ENCODE results near the gene CAPN5.

CAPN5 gene

DNA sequence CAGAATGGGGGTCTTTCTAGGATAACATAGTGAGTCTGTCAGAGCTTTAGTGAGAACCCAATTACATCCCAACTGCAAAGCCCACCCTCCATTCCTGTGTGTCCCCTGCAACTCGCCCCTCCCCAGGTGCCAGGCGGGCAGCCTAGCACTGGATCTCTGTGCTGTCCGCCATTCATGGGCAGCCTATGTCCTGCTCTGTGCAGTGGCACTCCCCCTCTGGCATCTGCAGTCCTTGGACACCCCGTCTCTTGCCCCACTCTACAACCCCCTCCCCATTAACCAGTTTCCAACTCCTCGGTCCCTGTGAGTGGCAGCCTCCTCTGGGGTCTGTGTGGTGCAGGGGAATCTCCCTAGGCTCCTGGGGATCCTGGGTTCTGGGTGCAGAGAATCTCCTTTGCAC is 98.3 kb downstream of the CAPN5 start:
- DNase-seq (ENCODE audit: low read depth in 1 of 2, low spot score in 1 of 2), result no peak

DNA sequence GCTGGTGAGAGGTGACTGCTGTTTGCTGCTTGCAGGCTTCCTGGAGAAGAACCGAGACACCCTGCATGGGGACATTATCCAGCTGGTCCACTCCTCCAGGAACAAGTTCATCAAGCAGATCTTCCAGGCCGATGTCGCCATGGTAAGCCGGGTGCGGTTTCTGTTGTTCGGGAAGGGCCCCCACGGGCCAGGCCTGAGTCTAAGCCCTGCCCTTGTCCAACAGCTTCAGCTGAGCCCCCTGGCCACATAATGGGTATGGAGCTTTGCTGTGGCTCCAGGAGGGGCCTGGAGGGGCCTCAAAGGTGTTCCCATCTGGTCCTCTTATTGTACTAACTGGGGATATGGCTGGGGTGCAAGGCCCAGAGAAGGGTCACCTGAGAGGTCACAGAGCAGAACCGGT is 99.2 kb downstream of the CAPN5 start:
- no peak for DNase-seq (ENCODE audit: low read depth in 1 of 2, low spot score in 1 of 2)

DNA sequence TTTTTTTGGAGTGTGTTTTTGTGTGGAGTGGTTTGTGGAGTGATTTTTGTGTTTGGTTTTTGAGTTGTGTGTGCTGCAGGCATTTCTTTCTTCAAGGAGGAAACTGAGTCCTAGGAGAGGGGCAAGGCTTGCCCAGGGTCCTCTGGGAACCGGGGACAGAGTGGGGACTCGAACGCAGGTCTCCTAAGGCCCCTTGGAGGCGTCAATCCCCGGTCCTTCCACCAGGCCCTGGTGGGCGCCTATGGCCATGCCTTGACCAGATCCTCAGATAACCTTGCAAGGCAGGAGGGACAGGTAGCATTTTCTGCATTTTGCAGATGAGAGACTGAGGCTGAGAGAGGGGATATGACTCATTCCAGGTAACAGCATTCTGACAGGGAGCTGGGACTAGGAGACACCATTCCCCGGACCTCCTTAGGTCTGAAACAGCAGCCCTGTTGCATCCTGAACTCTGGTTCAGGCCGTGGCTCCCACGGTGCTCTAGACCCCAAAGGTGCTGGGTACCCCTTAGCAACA is 100.4 kb downstream of the CAPN5 start:
- DNase-seq (ENCODE audit: low read depth in 1 of 2, low spot score in 1 of 2), result no peak

DNA sequence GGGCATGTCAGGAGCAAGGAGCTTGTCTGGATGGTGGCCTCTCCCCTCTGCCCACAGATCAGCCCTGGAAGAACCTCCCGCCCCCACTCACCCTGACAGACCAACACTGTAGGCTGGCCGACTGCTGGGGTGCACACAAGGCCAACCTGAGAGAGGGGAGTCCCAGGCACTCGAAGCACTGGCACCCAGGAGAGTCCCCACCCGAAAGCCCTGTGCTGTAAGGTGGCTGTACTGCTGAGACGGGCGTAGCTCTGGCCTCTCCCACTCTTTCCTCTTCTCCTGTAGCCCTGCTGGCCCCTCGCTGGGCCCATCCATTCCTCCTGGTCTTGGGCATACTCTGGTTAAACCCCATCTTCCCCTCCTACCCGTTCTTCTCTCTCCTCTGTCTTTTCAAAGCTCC is 101.0 kb downstream of the CAPN5 start:
- DNase-seq (ENCODE audit: low read depth in 1 of 2, low spot score in 1 of 2), result no peak

DNA sequence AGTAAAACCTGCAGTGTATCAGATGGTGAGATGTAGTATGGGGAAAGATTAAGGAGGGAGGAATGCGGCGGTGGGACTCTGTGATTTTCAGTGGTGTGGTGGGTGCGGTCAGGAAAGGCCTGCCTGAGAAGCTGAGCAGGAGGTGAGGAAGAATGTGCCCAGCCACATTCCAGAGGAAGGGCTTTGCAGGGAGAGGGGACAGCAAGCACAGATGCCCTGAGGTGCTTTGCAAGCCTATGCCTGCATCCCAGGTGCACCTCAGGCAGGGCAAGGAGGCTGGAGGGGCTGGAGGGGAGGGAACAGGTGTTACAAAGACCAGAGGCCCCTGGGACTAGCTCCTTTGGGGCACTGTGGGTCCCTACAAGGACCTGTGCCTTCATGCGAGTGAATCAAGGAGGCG is 103.3 kb downstream of the CAPN5 start:
- DNase-seq (ENCODE audit: low read depth in 1 of 2, low spot score in 1 of 2), result no peak

DNA sequence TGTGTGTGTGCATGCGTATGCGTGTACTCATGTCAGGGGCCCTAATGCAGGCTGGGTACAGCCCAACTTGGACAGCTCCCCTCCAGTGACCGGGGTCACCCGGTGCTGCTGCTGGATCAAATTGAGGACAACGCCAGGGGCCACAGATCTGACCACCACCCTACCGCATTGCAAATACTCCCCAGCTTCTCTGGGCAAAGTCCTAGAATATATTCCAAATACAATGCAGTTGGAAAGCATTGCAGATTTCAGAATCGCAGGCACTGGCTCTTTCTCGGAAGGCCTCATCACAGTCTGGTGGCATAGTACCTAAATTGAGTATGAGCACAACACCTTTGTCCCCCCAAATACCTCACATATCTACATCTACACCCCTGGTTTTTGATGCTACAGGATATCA is 104.5 kb downstream of the CAPN5 start:
- no peak for DNase-seq (ENCODE audit: low read depth in 1 of 2, low spot score in 1 of 2)

DNA sequence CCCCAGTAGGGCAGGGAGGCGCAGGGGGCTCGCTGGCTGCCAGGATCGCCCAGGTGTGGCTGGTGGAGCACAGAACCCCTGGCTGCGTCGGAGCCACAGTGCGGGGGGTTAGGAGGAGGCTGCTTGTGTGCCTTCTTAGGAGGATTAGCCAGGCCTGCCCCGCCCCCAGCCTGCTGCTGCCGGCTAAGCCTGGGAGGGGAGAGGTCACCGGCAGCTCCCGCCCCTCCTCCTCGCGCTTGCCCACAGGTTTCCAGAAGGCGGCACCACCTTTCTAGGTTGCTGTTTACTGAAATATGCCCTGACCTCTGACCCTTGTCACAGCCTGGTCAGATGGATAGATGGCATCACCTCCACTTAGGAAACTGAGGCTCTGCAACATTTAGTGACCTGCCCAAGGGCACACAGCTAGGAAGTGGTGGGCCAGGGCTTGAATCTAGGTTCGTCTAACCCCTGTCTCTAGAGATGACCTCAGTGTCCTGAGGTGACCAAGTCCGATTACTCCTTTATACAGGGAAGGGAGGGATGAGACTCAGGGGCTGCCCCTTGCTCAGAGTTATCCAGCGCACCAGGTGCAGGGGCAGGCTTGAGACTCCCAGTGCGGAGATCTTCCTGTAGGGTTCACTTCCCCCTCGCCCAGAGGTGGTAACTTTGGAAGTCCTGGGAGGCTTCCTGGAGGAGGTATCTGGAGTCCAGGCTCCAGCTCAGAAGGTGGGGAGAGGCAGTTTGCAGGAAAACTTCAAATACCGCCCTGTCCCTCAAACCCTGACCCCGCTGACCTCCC is 105.3 kb downstream of the CAPN5 start:
- DNase-seq (ENCODE audit: low read depth in 1 of 2, low spot score in 1 of 2), result no peak

DNA sequence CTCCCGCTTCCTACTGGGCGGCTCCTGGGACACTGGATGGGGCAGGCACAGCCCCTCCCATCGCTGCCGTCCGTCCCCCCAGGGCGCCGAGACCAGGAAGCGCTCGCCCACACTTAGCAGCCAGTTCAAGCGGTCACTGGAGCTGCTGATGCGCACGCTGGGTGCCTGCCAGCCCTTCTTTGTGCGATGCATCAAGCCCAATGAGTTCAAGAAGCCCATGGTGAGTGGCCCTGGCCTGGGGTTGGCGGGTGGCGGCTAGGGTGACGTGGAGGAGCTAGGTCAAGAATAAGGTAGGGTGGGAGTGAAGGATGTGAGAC is 105.9 kb downstream of the CAPN5 start:
- DNase-seq (ENCODE audit: low read depth in 1 of 2, low spot score in 1 of 2), result no peak

DNA sequence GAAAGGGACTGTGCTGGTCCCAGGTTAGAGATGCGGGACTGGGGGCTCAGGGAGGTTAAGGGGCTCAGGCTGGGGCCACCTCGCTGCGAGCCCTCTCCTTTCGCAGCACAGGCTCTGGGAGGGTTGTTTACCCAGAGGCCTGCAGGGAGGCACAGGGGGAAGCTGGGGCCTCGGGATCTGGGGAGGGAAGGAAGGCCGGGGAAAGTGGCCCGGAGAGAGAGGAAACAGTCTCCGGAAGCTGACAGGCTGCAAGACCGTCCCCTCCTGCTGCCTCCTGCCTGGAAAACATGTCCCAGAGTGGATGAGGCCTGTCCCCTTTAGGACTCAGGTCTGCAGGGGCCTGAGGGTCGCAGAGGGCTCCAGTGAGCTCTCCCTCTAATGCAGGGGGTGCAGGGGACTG is 106.7 kb downstream of the CAPN5 start:
- no peak for DNase-seq (ENCODE audit: low read depth in 1 of 2, low spot score in 1 of 2)

DNA sequence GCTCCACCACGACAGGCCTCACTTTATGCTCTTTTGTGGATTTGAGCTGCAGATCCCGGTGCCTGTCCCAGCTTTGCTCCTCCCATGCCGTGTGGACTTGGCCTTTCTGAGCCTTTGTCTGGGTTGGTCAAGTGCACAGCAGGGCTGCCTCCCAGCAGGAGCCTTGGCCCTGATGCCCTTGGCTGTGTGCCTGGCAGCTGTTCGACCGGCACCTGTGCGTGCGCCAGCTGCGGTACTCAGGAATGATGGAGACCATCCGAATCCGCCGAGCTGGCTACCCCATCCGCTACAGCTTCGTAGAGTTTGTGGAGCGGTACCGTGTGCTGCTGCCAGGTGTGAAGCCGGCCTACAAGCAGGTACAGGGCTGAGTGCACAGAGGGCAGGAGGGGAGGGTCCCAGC is 107.8 kb downstream of the CAPN5 start:
- DNase-seq (ENCODE audit: low read depth in 1 of 2, low spot score in 1 of 2), result no peak

DNA sequence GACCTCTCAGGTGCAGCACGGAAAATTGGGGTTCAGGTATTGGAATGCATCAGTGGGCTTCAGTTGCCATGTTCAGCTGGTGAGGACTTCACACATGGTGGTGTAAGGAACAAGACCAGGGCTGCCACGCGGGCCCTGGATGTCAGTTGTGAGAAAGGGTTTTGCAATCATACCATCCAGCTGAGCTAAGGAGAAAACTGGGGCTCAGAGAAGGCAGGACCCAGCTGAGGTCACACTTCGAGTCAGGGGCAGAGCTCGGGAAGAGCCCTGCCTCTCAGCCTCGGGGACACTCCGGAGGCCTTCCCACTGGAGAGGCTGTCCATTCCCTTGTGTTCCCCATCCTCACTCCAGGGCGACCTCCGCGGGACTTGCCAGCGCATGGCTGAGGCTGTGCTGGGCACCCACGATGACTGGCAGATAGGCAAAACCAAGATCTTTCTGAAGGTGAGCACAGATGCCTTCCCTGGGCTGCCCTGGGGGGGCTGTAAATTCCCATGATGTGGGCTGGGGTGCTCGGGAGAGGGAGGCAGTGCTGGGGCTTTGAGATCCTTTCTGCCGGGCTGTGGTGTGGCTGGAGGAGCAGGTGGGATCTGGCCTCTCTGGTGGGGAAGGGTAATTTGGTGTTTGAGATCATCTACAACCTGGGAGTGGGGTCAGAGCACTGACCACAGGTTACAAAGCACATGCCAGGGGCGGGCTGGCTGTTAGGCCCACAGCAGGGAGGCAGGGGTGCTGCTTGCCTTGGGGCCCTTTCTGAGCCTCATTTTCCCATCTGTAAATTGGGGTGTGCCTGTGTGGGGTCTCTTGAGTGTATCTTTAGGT is 108.5 kb downstream of the CAPN5 start:
- DNase-seq (ENCODE audit: low read depth in 1 of 2, low spot score in 1 of 2), result no peak
